Adrenal gland (tissue), 5 donors: ENCODE data around the gene SMAD7.

ENCODE experiments used
- CTCF ChIP-seq, 6 experiments: fragments of 450-650 bp in 4 of 6; fragments of 200-600 bp in 2 of 6; sonication (generic) in 1 of 6; IDR thresholded peaks; 1 replicate in 5 of 6; 2 replicates in 1 of 6; pipeline versions ENCODE4 v1.5.1 to v1.8.0; 2016 to 2021; ENCODE audit warnings: antibody characterized with exemption in 6 of 6, mild to moderate bottlenecking in 2 of 6, moderate library complexity in 1 of 6
- POLR2A ChIP-seq, 2 donors: fragments of 450-650 bp; IDR thresholded peaks; one replicate each; pipeline ENCODE4 v1.6.1; 2017; ENCODE audit warnings: antibody characterized with exemption in 2 of 2, mild to moderate bottlenecking in 2 of 2, moderate library complexity in 1 of 2
- donor health status: DM: no; HTN: no; CAD: no.

- TF ChIP-seq POLR2A (IDR thresholded peaks at IDR 0.05): no peak
- TF ChIP-seq CTCF (IDR thresholded peaks at IDR 0.05): no peak
These were observed 25.3 kb downstream of the SMAD7 start for GRCh38 chr18:48925491-48925780.
